Activated CD4-positive, alpha-beta T cell treated with anti-CD3 and anti-CD28 coated beads, Interleukin-2, amount 10 ng/mL, durations not matched to agents 7 days and 5 days (primary cell): ENCODE results near the gene TBC1D22A. TPM values are rescaled to one million over a fixed set of nuclear protein-coding genes. Genes with fewer than 3 reads are reported as not detected.

Experiments
- CTCF ChIA-PET: fragments of 350-600 bp; sonication (Branson Sonifier 250); formaldehyde crosslinking; loops from one replicate; lab custom pipeline; 2021; ENCODE audit warnings: antibody characterized with exemption; lab: Charles Lee
- POLR2A ChIA-PET: fragments of 350-600 bp; sonication (Branson Sonifier 250); formaldehyde crosslinking; loops from one replicate; lab custom pipeline; 2021; ENCODE audit warnings: antibody characterized with exemption; lab: Charles Lee
- DNase-seq: peaks from one replicate; pipeline ENCODE4 v3.0.0-alpha.2; 2020
- H3K27ac Mint-ChIP-seq: one replicate; pipeline ENCODE4 v1.8.0; 2021; ENCODE audit warnings: mild to moderate bottlenecking, moderate library complexity, mixed read lengths
- H3K27me3 Mint-ChIP-seq: one replicate; pipeline ENCODE4 v1.8.0; 2021; ENCODE audit warnings: mixed read lengths
- H3K36me3 Mint-ChIP-seq: one replicate; pipeline ENCODE4 v1.8.0; 2021; ENCODE audit warnings: low read depth, mixed read lengths
- H3K4me1 Mint-ChIP-seq: one replicate; pipeline ENCODE4 v1.8.0; 2021; ENCODE audit warnings: mixed read lengths
- H3K4me3 Mint-ChIP-seq: one replicate; pipeline ENCODE4 v1.8.0; 2021; ENCODE audit warnings: mild to moderate bottlenecking, moderate library complexity, mixed read lengths
- H3K9me3 Mint-ChIP-seq: one replicate; pipeline ENCODE4 v1.8.0; 2021; ENCODE audit warnings: mixed read lengths
- total RNA-seq, 2 experiments: library from RNA; stranded (reverse); gene quantifications; one replicate each; pipeline ENCODE4 v1.2.3, GENCODE V29; 2021

Gene TBC1D22A
- total RNA-seq, 2 experiments from 2014 or later: 34.1 to 39.2 TPM

- CTCF ChIA-PET: no interaction called here
- Mint-ChIP-seq H3K27ac (no peak overlapping the region), H3K9me3 (no peaks in the 10 kb centered on the region), H3K4me1 (peaks cover 7% of the 10 kb centered on the region), H3K27me3 (no peaks in the 10 kb centered on the region), H3K36me3 (peaks cover 5% of the 10 kb centered on the region), H3K4me3 (no peak overlapping the region)
- POLR2A ChIA-PET: no interaction called here
- DNase-seq: no peak
Measured at GRCh38 chr22:46948411-46949144, 186.1 kb downstream of the TBC1D22A start.

DNA sequence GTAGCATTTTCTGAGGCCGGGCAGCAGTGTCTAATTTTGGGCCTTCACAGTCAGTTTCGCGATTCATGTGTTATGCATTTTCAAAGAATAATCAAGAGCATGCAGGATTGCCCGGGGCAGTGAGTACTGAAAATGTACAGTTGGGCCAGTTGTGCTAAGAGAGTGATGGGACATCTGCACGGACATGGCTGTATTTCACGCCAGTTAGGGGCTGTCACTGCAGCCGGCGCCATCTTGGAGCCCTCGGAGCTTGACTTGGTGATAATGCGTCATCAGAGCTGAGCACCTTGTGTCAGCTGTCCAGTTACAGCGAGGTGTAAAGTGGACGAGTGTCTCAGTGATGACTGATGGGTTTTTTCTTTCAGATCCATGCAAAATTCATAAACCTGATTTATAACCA, 188.9 kb downstream of the TBC1D22A start:
- H3K27me3 Mint-ChIP-seq: no peaks in the 10 kb centered on the region
- H3K4me1 Mint-ChIP-seq: peaks cover 7% of the 10 kb centered on the region
- H3K9me3 Mint-ChIP-seq: no peaks in the 10 kb centered on the region
- POLR2A ChIA-PET: no interaction called here
- CTCF ChIA-PET: no interaction called here
- H3K27ac Mint-ChIP-seq: no peak overlapping the region
- H3K36me3 Mint-ChIP-seq: peaks cover 5% of the 10 kb centered on the region
- no peak for DNase-seq
- H3K4me3 Mint-ChIP-seq: no peak overlapping the region

- DNase-seq: no peak
- no peaks in the 10 kb centered on the region for H3K27me3 Mint-ChIP-seq
- CTCF ChIA-PET: no interaction called here
- no peak overlapping the region for H3K27ac Mint-ChIP-seq
- no peak overlapping the region for H3K4me3 Mint-ChIP-seq
- no peaks in the 10 kb centered on the region for H3K9me3 Mint-ChIP-seq
- POLR2A ChIA-PET: no interaction called here
- H3K4me1 Mint-ChIP-seq: peaks cover 7% of the 10 kb centered on the region
- H3K36me3 Mint-ChIP-seq: peaks cover 7% of the 10 kb centered on the region
Measured at GRCh38 chr22:46951973-46952372, 189.5 kb downstream of the TBC1D22A start.

DNA sequence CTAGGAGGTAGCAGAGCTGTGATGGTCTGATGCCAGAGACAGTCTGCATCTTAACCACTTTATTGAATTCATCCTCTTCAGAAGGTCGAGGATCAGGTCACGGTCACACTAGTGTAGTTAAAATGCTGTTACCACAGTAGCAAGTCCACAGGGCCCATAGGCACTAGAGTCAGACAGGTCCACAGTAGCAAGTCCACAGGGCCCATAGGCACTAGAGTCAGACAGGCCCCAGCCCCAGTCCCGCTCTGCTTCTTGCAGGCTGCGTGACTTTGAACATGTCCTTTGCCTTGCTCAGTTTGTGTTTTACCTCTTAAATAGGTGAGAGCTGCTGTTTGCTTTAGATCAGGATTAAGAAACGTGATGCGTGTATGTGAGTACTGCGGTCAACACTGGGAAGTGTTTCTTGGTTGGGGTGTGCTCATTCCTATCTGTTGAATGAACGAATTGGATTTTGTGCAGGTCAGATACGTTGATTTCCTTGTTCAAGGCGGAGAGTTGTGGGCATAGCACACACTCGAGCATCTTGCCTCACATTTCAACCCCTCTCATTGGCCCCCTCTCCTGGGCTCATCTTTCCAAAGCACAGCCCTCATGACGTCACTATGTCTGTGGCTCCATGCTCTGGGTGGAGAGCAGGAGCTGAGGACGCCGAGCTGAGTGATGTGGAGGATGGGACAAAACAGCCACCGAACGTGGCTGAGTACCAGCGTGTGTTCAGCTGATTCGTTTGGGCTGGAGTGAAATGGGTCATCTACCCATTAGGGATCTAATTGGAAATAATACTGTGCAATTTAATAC, 191.7 kb downstream of the TBC1D22A start:
- no peak overlapping the region for H3K4me3 Mint-ChIP-seq
- no peaks in the 10 kb centered on the region for H3K27me3 Mint-ChIP-seq
- peaks cover 5% of the 10 kb centered on the region for H3K36me3 Mint-ChIP-seq
- DNase-seq: no peak
- H3K27ac Mint-ChIP-seq: no peak overlapping the region
- CTCF ChIA-PET: no interaction called here
- POLR2A ChIA-PET: no interaction called here
- no peaks in the 10 kb centered on the region for H3K9me3 Mint-ChIP-seq
- H3K4me1 Mint-ChIP-seq: peaks cover 1% of the 10 kb centered on the region

- DNase-seq: no peak
- POLR2A ChIA-PET: no interaction called here
- Mint-ChIP-seq H3K27ac (no peak overlapping the region), H3K27me3 (no peaks in the 10 kb centered on the region), H3K36me3 (peaks cover 2% of the 10 kb centered on the region), H3K4me3 (no peak overlapping the region), H3K9me3 (no peaks in the 10 kb centered on the region), H3K4me1 (no peaks in the 10 kb centered on the region)
- CTCF ChIA-PET: no interaction called here
Measured at GRCh38 chr22:46954781-46955180, 192.3 kb downstream of the TBC1D22A start.

DNA sequence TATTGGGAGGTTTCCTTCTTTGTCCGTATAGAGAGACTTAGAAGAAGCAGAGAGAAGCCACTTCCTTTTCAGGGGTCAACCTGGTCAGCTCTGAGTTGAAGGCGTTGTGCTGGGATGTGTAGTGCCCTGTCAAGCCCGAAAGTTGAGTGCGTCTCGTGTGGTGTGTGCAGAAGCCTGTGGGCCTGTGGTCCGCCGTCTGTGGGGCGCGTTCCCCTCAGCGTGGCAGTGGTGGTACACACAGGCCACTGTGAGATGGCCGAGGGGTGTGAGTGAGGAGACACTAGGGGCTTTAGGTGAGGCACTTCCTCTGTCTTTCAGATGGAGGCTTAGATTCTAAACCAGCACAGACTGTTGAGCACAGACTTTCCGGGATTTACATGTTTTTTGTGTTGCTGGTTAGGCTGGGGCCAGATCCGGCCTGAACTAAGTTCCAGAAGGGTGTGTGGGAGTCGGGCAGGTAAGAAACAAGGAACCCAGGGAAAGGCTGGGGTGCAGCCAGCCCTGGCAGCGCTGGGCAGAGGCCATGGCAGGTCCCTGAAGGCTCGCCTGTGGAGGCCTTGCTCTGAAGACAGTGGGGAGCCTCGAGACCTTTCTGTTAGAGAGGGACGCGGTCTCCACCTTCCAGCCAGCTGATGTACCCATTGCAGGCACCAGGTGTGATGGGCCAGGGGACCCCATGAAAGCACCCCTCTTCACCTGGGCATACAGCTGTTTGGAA, 194.2 kb downstream of the TBC1D22A start:
- no peaks in the 10 kb centered on the region for H3K27me3 Mint-ChIP-seq
- POLR2A ChIA-PET: no interaction called here
- H3K4me1 Mint-ChIP-seq: no peaks in the 10 kb centered on the region
- CTCF ChIA-PET: no interaction called here
- H3K4me3 Mint-ChIP-seq: no peak overlapping the region
- H3K9me3 Mint-ChIP-seq: no peaks in the 10 kb centered on the region
- DNase-seq: no peak
- H3K36me3 Mint-ChIP-seq: peaks cover 2% of the 10 kb centered on the region
- no peak overlapping the region for H3K27ac Mint-ChIP-seq

DNA sequence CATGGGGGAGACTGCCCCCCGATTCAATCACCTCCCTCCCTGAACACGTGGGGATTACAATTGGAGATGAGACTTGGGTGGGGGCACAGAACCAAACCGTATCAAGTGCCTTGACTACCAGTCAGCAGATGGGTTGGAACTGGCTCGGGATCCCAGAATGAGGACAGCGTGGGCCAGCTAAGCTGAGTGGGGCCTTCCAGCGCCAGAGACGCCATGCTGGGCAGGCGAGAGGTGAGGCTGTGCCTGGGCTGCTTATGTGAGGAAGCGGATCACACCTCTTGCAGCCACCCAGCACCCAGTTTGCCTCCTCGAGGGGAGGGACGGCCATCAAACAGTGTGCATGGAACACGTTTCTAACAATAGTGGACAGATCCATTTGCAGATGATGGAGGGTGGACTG, 195.1 kb downstream of the TBC1D22A start:
- Mint-ChIP-seq H3K27me3 (no peaks in the 10 kb centered on the region), H3K4me1 (no peaks in the 10 kb centered on the region), H3K9me3 (no peaks in the 10 kb centered on the region), H3K4me3 (no peak overlapping the region), H3K27ac (no peak overlapping the region), H3K36me3 (peaks cover 2% of the 10 kb centered on the region)
- POLR2A ChIA-PET: no interaction called here
- no peak for DNase-seq
- CTCF ChIA-PET: no interaction called here

DNA sequence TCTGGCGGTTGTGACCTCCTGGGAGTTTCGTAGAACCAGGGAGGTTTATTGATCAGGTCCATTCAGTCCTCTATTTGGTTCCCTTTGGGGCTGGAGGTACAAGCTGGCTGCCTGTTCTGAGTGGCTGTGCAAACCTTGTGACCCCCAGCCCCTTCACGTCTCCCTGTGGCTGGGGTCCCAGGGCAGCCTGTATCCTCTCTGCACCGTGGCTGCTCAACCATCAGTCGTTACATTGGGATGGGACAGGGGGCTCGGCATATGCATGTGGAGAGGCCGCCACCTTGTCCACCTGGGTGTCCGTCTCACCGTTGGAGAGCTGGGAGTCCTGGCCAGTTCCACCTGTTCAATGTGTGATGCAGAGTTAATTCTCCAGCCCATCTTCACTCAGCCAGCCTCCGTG, 195.7 kb downstream of the TBC1D22A start:
- ChIA-PET POLR2A (no interaction called here), CTCF (no interaction called here)
- no peak overlapping the region for H3K4me3 Mint-ChIP-seq
- peaks cover 2% of the 10 kb centered on the region for H3K36me3 Mint-ChIP-seq
- no peak overlapping the region for H3K27ac Mint-ChIP-seq
- H3K4me1 Mint-ChIP-seq: no peaks in the 10 kb centered on the region
- no peak for DNase-seq
- H3K9me3 Mint-ChIP-seq: no peaks in the 10 kb centered on the region
- H3K27me3 Mint-ChIP-seq: no peaks in the 10 kb centered on the region

DNA sequence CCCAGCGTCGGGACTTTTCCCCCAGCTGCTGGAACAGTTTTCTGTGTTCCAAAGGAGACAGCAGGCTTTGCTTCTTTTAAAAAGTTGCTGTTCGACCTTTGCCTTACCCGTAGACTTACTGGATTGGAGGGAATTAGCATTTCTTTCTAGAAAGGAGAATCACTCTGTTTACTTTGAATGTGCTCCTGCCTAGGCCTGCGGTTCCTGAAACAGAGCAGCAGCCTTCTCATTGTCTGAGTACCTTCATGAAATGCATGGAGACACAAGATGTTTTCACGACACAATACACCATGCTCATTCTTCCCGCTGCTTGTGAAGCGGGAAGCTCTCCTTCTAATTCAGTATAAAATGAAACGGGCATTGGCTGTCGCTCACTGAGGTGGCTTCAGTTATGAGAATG, 196.2 kb downstream of the TBC1D22A start:
- Mint-ChIP-seq H3K36me3 (peaks cover 2% of the 10 kb centered on the region), H3K9me3 (no peaks in the 10 kb centered on the region), H3K27me3 (no peaks in the 10 kb centered on the region), H3K4me1 (no peaks in the 10 kb centered on the region), H3K4me3 (no peak overlapping the region), H3K27ac (no peak overlapping the region)
- CTCF ChIA-PET: no interaction called here
- POLR2A ChIA-PET: no interaction called here
- DNase-seq: no peak

DNA sequence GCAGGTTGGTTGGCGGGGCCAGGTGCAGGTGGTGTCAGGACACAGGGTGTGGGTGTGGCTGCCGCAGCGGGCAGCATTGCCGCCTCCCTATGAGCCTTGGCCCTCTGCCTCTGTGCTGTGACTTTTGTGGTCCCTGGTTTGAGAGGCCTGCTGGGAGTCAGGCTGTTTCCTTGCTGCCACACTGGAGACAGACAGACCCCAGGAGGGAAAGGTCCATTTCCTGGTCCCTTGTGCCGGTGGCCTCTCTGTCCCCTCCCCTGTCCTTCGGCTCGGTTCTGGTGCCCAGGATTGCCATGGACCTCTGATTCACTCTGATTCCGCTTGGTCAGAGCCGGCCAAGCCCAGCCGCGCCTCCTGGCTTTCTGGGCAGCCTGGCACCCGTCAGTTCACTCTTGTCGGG, 196.9 kb downstream of the TBC1D22A start:
- ChIA-PET CTCF (no interaction called here), POLR2A (no interaction called here)
- DNase-seq: no peak
- H3K9me3 Mint-ChIP-seq: no peaks in the 10 kb centered on the region
- no peak overlapping the region for H3K4me3 Mint-ChIP-seq
- no peak overlapping the region for H3K27ac Mint-ChIP-seq
- H3K36me3 Mint-ChIP-seq: peaks cover 2% of the 10 kb centered on the region
- H3K27me3 Mint-ChIP-seq: no peaks in the 10 kb centered on the region
- no peaks in the 10 kb centered on the region for H3K4me1 Mint-ChIP-seq

- no peaks in the 10 kb centered on the region for H3K4me1 Mint-ChIP-seq
- H3K27me3 Mint-ChIP-seq: no peaks in the 10 kb centered on the region
- H3K4me3 Mint-ChIP-seq: no peak overlapping the region
- H3K27ac Mint-ChIP-seq: no peak overlapping the region
- no peaks in the 10 kb centered on the region for H3K9me3 Mint-ChIP-seq
- no peaks in the 10 kb centered on the region for H3K36me3 Mint-ChIP-seq
- DNase-seq: no peak
- CTCF ChIA-PET: no interaction called here
- POLR2A ChIA-PET: no interaction called here
Measured at GRCh38 chr22:46961591-46962295, 199.3 kb downstream of the TBC1D22A start.

DNA sequence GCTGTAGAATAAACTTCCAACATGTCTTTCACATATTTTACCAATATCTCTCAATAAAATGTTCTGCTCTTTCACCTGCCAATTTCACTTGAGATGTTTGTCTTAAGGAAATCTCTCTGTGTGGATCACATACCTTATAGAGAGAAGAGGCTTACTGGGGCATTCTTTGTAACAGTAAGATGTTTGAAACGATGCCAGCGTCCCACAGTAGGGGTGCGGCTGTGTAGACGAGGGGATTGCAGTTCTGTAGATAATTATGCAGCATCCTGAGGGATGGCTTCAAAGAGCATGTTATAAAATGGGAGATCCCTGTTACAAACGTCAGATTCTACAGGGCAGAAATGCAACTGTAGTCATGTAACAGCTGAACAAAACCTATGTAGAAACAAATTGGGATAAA, 200.0 kb downstream of the TBC1D22A start:
- Mint-ChIP-seq H3K27ac (no peak overlapping the region), H3K9me3 (no peaks in the 10 kb centered on the region), H3K27me3 (no peaks in the 10 kb centered on the region), H3K36me3 (no peaks in the 10 kb centered on the region), H3K4me1 (no peaks in the 10 kb centered on the region), H3K4me3 (no peak overlapping the region)
- ChIA-PET CTCF (no interaction called here), POLR2A (no interaction called here)
- no peak for DNase-seq
